GM18517 (cell line): Measurements from ENCODE around the gene PDE8A.
"Not testable (repeated sequence)": the region's sequence is repeated elsewhere in the genome, so short reads cannot be mapped to it uniquely, and the experiment has no call there.

ENCODE experiments used
- ATAC-seq: cut with Tn5 transposase; IDR thresholded peaks from one replicate; pipeline ENCODE4 v1.9.1; 2021; ENCODE audit warnings: mild to moderate bottlenecking, moderate library complexity; ENCODE audit not compliant: unreplicated experiment

Gene PDE8A

DNA sequence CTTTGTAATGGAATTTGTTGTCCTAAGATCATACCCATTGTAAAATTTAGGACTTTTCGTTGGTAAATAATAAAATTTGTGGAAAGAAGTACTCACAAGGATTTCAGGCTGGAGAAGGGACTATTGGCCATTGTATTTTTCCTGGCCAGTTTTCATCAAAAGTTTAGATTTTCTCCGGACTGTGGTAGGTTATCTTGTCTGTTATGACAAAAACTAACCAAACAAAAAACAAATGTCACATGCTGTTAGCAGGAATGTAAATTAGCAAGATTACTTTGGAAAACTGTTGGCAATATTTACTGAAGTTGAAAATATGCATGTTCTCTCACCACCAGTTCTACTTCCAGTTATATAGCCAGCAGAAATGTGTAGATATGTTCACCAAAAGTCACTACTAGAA lies 27.8 kb downstream of the PDE8A start:
- no peak for ATAC-seq

DNA sequence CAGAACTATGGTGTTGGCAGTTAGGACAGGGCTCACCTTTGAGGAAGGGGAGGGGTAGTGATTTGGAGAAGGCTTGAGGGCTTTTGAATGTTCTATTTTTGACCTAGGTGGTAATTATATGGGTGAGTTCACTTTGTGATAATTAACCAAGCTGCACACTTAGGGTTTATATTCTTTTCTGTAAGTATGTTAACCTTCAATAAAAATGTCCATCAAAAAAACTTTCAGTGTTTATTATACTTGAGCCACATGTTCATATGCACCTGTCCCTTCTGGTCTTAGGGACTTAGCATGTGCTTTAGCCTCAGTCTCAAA lies 28.4 kb downstream of the PDE8A start:
- no peak for ATAC-seq

DNA sequence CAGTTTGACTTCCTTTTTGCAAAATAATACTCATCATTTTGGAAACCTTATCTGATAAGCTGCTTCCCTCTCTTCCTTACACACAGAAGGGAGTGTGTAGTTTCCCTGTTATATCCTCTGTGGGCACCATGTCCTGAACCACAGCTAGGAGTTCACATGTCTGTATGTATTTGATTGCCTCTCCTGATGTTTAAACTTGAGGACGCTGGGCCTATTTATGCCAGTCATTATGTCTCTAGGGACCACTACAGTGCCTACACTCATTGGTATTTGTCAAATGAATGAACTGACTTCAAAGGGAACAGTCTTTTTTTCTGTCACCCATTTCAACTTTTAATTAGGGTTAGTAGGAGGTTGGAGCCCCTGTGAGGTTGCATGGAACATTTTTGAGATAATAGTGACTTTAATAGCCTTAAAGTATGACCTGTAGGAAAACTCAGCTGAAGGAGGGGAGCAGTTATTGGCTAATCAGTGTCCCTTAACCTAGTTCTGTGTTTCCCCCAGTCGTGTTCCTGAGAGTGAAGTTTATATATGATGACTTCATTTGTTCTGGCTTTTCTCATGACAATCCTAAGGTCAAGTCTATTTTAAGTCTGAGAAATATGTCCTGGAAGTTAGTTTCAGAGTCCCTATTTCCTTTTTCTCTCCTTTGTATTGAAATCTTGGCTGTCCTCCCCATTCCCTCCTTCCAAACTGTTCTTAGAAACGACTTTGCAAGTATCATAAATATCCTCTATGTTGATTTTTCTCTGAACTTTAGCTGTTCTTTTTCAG lies 28.9 kb downstream of the PDE8A start:
- no peak for ATAC-seq

DNA sequence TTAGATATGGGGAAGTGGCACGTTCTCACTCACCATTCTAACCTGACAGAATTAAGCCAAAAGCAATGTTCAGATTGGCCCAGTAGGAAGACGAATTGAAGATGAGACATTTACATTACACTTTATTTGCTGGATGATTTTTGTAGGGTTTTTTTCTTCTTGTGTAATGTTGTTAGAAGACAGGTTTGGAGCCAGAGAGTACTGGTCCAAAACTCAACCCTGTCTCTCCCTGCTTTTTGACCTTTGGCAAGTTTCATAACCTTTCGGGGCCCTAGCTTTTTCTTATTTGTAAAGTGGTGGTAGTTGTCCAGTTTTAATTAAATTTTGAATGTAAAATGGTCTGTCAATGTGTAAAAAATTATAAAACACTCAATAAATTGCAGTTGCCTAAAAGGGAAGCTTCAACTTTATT lies 29.5 kb downstream of the PDE8A start:
- ATAC-seq, result no peak

DNA sequence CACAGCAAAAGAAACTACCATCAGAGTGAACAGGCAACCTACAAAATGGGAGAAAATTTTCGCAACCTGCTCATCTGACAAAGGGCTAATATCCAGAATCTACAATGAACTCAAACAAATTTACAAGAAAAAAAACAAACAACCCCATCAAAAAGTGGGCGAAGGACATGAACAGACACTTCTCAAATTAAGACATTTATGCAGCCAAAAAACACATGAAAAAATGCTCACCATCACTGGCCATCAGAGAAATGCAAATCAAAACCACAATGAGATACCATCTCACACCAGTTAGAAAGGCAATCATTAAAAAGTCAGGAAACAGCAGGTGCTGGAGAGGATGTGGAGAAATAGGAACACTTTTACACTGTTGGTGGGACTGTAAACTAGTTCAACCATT lies 30.1 kb downstream of the PDE8A start:
- ATAC-seq, result not testable (repeated sequence)

DNA sequence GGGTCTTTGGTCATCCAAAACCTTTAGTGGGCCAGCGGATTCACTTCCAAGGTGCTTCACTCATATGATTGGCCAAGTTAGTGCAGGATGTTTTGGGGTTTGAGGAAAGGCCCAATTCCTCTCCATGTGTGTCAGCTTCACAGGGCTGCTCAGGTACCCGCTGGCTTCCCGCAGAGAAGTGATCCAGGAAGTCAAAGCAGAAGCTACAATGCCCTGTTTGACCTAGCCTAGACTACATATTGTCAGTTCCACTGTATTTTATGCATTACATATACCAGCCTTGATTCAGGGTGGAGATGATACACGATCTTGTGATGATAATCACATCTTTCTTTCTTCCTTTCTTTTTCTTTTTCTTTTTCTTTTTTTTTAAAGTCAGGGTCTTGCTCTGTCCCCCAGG lies 32.1 kb downstream of the PDE8A start:
- no peak for ATAC-seq

DNA sequence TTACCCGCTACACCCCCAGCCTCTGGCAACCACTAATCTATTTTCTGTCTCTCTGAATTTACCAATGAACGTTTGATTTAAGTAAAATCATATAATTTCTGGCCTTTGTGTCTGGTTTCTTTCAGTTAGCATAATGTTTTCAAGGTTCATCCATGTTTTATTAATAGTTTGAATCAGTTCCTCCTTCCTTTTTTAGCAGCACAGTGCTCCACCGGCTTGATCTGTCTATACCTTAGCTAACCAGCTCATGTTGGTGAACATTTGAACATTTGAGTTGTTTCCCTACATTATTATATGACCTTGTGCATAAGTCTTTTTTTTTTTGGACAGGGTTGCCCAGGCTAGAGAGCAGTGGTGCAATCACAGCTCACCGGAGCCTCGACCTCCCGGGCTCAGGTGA lies 33.3 kb downstream of the PDE8A start:
- ATAC-seq, result no peak

DNA sequence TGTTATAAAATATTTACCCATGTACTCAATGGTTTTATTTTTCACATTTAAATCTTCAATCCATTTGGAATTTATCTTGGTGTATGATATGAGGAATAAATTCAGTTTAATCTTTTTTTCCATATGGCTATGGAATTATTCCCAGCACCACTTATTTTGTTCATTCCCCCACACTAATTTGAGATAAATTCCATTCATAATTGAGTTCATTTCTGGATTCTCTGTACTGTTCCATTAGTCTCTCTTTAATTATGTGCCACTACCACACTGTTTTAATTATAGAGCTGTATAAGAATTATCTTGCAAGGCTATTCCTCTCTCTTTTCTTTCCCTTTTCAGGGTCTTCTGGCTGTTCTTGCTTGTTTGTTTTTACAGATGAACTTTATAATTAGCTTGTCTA lies 34.6 kb downstream of the PDE8A start:
- ATAC-seq, result no peak

DNA sequence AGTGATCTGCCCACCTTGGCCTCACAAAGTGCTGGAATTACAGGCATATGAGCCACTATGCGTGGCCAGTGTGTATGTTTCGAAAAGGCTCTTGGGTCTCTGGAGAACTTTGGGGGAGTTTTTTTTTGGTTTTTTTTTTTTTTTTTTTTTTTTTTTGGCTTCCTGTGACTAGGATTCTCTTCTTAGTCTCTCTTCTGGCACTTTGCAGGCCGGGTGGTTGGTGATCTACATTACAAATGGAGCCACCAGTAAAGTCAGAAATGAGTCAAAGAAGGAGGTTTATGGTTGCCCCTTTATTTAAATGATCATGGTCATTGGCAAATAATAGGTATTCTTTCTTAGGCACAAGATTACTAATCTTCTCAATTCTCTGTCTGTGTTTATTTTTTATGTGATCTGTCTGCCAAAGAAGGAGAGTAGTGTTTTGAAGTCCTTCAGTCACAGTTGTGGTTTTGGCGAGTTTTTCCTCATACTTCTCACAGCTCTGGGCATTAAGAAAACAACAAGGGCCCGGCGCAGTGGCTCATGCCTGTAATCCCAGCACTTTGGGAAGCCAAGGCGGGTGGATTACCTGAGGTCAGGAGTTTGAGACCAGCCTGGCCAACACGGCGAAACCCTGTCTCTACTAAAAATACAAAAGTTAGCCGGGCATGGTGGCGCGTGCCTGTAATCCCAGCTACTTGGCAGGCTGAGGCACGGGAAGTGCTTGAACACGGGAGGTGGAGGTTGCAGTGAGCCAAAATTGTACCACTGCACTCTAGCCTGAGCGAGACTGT lies 38.3 kb downstream of the PDE8A start:
- ATAC-seq, result no peak

DNA sequence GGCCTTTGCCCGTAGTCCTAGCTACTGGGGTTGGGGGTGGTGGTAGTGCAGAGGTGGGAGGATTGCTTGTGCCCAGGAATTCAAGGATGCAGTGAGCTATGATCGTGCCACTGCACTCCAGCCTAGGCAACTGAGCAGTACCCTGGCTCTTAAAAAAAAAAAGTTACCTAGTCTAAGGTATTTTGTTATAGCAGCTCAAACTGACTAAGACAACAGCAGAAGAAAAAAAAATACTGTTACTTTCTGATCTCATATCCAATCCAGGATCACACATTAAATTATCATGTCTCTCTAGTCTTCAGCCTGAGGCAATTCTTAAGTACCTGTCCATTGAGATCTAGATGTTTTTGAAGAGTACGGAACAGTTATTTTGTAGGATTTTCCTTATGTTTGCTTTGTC lies 39.8 kb downstream of the PDE8A start:
- no peak for ATAC-seq

DNA sequence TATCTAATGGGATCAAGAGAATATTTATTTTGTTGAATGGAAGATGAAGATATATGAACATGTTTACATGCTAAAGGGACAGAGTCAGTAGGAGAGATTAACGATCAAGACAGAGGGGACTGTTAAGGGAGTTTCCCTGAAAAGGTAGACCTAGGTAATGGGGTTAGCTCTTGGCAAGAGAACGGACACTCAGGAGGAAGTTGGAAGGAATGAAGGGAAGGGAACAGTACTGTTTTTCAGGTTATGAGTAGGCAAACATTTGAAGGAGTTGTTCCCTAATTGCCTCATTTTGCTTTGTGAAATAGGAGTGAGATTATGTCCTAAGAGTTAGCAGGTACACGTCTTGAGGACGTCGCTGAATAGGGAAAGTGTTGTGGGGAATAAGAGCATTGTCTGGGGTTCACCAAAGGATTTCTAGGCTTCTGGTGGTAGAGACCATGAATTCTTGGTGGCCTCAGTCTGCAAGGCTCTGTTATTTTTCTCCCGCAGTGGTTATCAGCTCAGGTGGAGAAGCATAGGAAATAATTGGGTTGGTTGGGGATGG lies 41.3 kb downstream of the PDE8A start:
- no peak for ATAC-seq

DNA sequence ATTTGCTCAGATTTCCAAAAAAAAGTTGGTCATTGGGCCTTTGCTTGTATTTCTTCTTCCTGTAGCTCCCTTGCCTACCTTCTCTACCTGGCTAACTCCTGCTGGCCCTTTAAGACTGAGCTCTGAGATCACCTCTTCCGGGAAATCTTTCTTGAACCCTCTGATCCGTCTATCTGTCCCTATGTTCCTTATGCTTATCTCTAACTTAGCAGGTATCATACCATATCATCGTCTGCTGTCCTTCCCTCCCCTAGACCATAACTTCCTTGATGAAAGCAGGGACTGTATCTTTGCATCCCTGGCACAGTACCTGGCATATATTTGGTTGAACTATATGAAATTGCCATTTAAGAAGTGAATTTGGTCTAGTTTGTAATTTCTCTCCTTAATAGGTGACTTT lies 42.3 kb downstream of the PDE8A start:
- ATAC-seq, result no peak

DNA sequence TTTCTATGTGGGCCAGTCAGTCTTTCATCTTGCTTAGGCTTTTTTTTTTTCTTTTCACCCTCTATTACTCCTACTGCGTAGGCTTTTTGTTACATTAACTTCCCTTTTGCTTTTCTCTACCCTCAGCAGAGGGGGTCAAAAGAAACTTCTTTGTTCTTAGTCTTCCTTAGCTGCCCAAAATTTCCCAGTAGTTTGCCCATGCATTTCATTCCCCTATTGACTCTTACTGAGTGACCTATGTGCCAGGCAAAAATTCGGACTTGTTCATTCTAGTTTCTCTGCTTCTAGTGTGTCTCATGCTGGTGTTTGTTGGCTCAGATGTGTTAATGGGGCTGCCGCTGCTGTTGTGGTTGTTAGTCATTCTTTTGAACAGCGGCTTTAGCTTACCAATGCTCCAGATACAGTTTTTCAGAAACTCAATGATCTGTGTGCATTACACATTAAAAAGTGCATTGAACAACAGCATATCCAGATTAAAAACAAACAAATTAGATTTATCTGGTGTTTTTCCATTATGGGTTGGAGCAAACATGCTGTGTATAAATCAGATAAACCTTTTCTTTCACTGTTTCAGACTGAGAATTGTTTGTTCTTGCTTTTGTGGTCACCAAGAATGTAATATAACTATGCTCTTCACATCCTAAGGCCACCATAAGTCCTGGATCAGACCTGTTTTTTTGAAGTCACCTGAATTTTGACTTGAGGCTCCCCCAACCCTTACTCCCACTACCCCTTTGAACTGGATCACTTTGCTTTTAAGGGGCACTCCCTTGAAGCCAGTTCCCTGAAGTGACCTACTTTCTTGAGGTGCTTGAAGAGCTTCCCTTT lies 43.1 kb downstream of the PDE8A start:
- ATAC-seq, result no peak

DNA sequence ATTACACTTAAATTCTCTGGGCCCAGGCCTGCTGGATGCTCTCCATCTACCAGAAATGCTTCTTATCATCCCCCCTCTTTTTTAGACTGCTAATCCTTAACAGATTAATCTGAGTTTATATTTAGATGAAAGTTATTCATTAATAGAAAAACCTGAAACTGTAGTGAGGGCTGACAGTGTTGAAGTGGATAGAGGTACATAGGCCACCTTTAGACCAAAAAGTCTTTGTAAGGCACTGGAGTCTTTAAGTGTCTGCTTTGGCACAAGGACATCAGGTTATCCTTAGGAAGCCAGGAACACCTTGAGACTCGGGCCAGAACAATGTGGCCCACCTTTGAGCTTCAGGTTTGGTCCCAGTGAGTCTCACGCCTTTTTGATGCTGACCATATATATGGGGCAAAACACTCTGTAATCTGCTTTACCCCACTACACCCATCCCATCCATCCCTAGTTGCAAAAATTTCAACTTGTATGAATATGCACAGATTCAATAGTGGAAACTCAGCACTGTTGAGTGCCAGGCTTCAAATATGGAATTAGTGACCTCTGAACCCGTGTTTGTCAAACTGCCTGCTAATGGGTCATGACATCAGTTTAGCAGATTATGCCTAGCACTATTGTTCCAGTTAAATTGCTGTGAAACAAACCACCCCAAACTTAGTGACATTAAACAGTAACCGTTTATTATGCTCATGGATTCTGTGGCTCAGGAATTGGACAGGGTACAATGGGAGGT lies 44.0 kb downstream of the PDE8A start:
- ATAC-seq, result no peak

DNA sequence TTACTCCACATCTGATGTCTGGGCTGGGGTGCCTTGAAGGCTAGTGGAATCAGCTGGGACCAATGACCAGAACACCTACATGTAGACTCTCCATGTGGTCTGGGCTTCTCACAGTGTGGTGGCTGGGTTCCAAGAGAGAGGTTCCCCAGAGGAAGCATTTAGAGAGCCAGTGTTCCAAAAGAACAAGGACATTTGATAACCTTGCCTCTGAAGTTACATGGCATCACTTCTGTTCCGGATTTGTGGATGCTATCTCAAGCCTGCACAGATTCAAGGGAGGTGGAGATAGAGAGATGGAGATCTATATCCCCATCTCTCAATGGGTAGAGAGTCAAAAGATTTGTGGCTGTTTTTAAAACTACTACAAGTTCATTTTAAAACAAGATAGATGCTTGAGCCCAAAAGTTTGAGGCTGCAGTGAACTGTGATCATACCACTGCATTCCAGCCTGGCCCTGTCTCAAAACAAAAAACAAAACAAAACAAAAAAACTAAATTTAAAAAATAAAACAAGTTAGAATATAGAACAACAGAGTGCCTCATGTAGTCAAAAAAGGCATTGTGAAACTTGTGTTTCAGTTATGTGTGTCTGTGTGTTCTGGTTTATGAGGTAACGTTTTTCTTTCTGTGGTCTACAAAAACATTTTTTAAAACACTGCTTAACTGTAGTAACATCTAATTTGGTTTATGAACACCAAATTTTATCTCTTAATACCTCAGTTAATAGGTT lies 44.8 kb downstream of the PDE8A start:
- no peak for ATAC-seq

DNA sequence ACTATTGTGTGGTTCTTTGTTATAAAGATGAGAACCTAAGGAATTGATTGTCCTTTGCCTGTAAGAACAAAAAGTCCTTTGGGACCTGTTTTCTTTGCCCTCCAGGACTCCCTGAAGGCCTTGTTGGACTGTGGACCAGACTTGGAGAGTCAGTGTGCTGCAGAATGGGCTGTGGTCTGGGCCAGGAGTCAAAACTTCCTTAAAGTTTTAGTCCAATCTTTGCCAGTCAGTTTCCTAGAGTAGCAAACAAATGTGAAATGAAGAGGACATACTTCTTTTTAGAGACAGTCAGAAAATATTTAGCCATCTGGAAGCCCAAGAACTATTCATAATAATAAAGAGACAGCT lies 45.4 kb downstream of the PDE8A start:
- ATAC-seq, result no peak

DNA sequence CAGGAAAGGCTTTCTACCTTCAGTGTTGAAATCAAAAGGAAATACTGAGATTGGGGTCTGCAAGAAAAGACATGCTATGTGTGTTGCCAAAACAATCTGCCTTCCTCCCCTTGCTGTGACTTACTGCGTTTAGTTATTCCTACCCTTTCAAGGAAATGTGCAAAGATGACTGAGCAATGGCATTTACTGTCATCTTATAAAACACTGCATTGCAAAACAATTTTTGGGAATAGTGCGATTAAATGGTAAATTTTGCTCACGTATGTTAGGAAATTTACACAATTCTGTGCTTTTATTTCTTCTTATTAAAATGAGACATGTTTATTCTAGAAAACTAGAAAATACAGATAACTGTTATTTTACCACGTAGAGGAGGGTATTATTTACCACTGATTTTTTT lies 45.8 kb downstream of the PDE8A start:
- ATAC-seq, result no peak

DNA sequence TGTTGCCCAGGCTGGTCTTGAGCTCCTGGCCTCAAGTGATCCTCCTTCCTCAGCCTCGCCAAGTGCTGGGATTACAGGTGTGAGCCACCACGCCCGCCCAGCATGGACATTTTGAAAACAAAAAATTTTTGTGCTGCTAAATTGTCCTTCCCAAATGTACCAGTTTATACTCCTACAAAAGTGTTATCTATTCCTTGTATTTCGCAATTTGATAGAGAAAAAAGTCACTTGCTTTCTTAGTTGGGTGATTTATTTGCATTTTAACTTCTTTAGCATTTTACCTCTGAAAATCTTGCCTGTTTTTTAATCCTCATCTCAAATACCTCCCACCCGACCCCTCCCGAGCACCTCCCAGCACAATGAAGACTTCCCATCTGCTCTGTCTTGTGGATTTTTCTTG lies 46.8 kb downstream of the PDE8A start:
- no peak for ATAC-seq

DNA sequence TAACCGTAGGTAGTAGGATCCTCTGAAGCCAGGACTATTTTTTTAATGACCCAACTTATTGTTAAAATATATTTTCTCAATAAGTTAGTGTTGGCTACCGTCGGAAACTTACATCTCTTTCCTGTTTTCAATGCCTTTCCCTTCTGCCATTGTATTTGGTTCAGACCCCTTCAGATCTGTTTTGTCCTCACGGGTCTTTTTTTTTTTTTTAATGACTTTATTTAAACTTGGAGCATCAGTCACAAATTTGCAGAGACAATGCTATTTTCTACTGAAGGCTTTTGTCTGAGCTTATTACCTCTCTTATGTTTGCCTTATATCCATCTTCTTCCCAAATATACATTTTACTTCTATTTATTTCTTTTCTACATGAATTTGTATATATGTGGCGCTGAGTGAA lies 47.6 kb downstream of the PDE8A start:
- ATAC-seq, result no peak

DNA sequence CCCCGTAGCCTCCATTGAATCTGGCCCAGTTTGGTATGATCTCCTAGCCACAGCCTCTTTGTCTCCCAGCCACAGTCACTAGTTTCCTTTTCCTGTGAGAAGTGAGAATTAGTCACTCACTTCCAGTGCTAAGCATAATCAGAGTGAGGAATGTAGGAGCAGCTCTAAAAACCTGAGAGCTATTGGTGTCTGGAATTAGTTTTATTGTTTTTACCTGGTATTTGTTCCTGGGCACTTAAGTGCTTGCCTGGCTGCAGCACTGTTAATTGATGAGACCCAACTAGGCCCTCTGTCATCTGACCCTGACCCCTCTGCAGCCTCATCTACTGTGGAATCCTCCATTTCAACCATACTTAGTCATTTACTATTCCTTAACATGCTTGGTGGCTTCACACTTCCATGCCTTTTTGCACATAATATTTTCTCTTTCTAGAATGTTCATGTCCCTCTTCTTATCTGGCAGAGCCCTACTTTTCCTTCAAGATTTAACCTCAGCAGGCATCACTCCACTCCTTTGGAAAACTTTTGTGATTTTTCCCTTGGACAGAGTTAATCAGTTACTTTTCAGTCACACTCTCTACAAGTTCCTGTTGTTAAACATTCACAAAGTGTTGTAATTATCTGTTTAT lies 48.8 kb downstream of the PDE8A start:
- no peak for ATAC-seq
